ENCODE measurements around the gene THNSL1.

The THNSL1 gene

GRCh38 chr10:24988831-24989640 is 27.4 kb upstream of the THNSL1 start:
- H3K27me3 ChIP-seq (ENCODE audit: control insufficient read depth, low read length), result peaks cover 3% of the 10 kb centered on the region; the same call in 1 of the 2 replicates
- TF ChIP-seq EZH2phosphoT487 (IDR thresholded peaks at IDR 0.05; ENCODE audit: borderline replicate concordance, low read length), result no peak
- TF ChIP-seq, protein P1, sequence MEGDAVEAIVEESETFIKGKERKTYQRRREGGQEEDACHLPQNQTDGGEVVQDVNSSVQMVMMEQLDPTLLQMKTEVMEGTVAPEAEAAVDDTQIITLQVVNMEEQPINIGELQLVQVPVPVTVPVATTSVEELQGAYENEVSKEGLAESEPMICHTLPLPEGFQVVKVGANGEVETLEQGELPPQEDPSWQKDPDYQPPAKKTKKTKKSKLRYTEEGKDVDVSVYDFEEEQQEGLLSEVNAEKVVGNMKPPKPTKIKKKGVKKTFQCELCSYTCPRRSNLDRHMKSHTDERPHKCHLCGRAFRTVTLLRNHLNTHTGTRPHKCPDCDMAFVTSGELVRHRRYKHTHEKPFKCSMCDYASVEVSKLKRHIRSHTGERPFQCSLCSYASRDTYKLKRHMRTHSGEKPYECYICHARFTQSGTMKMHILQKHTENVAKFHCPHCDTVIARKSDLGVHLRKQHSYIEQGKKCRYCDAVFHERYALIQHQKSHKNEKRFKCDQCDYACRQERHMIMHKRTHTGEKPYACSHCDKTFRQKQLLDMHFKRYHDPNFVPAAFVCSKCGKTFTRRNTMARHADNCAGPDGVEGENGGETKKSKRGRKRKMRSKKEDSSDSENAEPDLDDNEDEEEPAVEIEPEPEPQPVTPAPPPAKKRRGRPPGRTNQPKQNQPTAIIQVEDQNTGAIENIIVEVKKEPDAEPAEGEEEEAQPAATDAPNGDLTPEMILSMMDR (IDR thresholded peaks at IDR 0.05; ENCODE audit: low read depth, low read length, poor library complexity, severe bottlenecking), result no peak
- no peaks in the 10 kb centered on the region for H3K9me2 ChIP-seq (replicated peaks; ENCODE audit: control insufficient read depth, low read length)
- no peaks in the 10 kb centered on the region for H3K9me3 ChIP-seq (ENCODE audit: control insufficient read depth, insufficient read depth, low read length)
- H3K4me3 ChIP-seq (ENCODE audit: low read length), result no peak overlapping the region
- H3K27ac ChIP-seq (ENCODE audit: low read depth, low read length), result no peak overlapping the region
- no peak overlapping the region for H3K4me2 ChIP-seq (ENCODE audit: low read length)
- no peaks in the 10 kb centered on the region for H3K36me3 ChIP-seq (ENCODE audit: control insufficient read depth, low read length)
- no peaks in the 10 kb centered on the region for H3K79me2 ChIP-seq (ENCODE audit: control insufficient read depth, low read length)
- H3F3A ChIP-seq (ENCODE audit: control insufficient read depth, insufficient read depth), result no peaks in the 10 kb centered on the region
- H4K20me1 ChIP-seq (ENCODE audit: control insufficient read depth, insufficient read depth, low read depth, low read length), result no peaks in the 10 kb centered on the region
- H3K4me1 ChIP-seq (ENCODE audit: control insufficient read depth, low read length), result no peaks in the 10 kb centered on the region

GRCh38 chr10:24989867-24990266 is 26.5 kb upstream of the THNSL1 start:
- H3K9me3 ChIP-seq (ENCODE audit: control insufficient read depth, insufficient read depth, low read length), result no peaks in the 10 kb centered on the region
- TF ChIP-seq, protein P1 (IDR thresholded peaks at IDR 0.05; ENCODE audit: low read depth, low read length, poor library complexity, severe bottlenecking), result no peak
- TF ChIP-seq EZH2phosphoT487 (IDR thresholded peaks at IDR 0.05; ENCODE audit: borderline replicate concordance, low read length), result no peak

GRCh38 chr10:24991298-24991697 is 25.1 kb upstream of the THNSL1 start:
- Histone ChIP-seq H4K20me1 (ENCODE audit: control insufficient read depth, insufficient read depth, low read depth, low read length) (no peaks in the 10 kb centered on the region), H3K27me3 (ENCODE audit: control insufficient read depth, low read length) (no peaks in the 10 kb centered on the region), H3K9me2 (replicated peaks; ENCODE audit: control insufficient read depth, low read length) (no peaks in the 10 kb centered on the region), H3K4me2 (ENCODE audit: low read length) (no peak overlapping the region), H3K27ac (ENCODE audit: low read depth, low read length) (no peak overlapping the region), H3F3A (ENCODE audit: control insufficient read depth, insufficient read depth) (no peaks in the 10 kb centered on the region), H3K9me3 (ENCODE audit: control insufficient read depth, insufficient read depth, low read length) (no peaks in the 10 kb centered on the region), H3K4me1 (ENCODE audit: control insufficient read depth, low read length) (no peaks in the 10 kb centered on the region), H3K79me2 (ENCODE audit: control insufficient read depth, low read length) (no peaks in the 10 kb centered on the region), H3K36me3 (ENCODE audit: control insufficient read depth, low read length) (no peaks in the 10 kb centered on the region), H3K4me3 (ENCODE audit: low read length) (no peak overlapping the region)
- TF ChIP-seq, protein P1 (IDR thresholded peaks at IDR 0.05; ENCODE audit: low read depth, low read length, poor library complexity, severe bottlenecking), result no peak
- no peak for TF ChIP-seq EZH2phosphoT487 (IDR thresholded peaks at IDR 0.05; ENCODE audit: borderline replicate concordance, low read length)

More at GRCh38 chr10:24989867-24990266, 26.5 kb upstream of the THNSL1 start:
- H3K4me1 ChIP-seq (ENCODE audit: control insufficient read depth, low read length), result no peaks in the 10 kb centered on the region
- H3F3A ChIP-seq (ENCODE audit: control insufficient read depth, insufficient read depth), result no peaks in the 10 kb centered on the region
- peaks cover 2% of the 10 kb centered on the region; the same call in 1 of the 2 replicates for H3K27me3 ChIP-seq (ENCODE audit: control insufficient read depth, low read length)
- no peaks in the 10 kb centered on the region for H3K9me2 ChIP-seq (replicated peaks; ENCODE audit: control insufficient read depth, low read length)
- H4K20me1 ChIP-seq (ENCODE audit: control insufficient read depth, insufficient read depth, low read depth, low read length), result no peaks in the 10 kb centered on the region
- no peak overlapping the region for H3K27ac ChIP-seq (ENCODE audit: low read depth, low read length)
- H3K4me2 ChIP-seq (ENCODE audit: low read length), result no peak overlapping the region
- H3K79me2 ChIP-seq (ENCODE audit: control insufficient read depth, low read length), result no peaks in the 10 kb centered on the region
- H3K36me3 ChIP-seq (ENCODE audit: control insufficient read depth, low read length), result no peaks in the 10 kb centered on the region
- no peak overlapping the region for H3K4me3 ChIP-seq (ENCODE audit: low read length)

Data from DOHH2 (cell line).